Stimulated activated CD8-positive, alpha-beta memory T cell treated with anti-CD3 and anti-CD28 coated beads, Interleukin-15, amount 100 ng/mL, for 4 hours (primary cell): ENCODE results near the gene MPPE1.
"Not testable (repeated sequence)": the region's sequence is repeated elsewhere in the genome, so short reads cannot be mapped to it uniquely, and the experiment has no call there.

Experiments
- DNase-seq, 2 donors: peaks; one replicate each; pipeline ENCODE4 v3.0.0-alpha.2; 2020; ENCODE audit warnings: low read depth in 2 of 2

Gene MPPE1, protein sequence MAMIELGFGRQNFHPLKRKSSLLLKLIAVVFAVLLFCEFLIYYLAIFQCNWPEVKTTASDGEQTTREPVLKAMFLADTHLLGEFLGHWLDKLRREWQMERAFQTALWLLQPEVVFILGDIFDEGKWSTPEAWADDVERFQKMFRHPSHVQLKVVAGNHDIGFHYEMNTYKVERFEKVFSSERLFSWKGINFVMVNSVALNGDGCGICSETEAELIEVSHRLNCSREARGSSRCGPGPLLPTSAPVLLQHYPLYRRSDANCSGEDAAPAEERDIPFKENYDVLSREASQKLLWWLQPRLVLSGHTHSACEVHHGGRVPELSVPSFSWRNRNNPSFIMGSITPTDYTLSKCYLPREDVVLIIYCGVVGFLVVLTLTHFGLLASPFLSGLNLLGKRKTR

DNA sequence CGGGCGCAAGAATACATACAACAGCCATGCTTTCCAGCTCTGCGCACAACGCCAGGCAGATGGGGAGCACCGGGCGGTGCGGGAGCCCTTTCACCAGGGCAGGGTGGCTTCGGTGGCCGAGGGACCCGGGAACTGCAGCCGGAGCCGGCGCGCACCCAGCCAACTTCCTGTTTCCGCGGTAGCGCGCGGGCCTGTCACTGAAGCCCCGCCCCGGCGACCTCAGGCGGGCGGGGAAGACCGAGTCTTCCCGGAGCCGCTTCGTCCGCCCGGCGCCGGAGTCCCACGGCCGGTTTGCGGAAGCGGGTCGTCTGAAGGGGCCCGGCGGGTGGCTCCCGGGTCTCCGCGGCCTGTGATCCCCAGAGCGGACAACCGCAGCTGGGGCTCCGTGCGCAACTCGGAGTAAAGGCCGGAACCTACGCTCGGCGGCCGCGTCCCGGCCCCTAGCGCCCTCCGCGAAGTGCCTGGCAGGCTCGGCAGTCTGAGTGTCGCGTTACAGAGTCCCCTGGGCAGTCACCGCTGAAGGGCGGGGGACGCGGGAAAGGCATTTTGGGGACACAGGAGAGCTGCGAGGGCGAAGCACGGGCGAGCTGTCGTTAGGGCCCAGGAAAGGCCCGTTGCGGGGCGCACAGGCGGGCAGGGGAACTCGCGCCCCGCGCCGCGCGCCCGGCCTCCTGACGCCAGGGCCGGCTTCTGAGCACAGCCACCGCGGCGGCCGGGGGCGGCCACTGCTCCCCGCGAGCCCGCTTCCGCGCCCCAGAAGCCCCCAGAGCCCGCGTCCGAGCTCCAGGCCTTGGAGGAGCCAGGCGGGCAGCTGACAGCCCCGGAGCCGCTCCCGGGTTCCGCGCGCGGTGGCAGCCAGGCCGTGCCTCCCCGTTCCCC lies at the start of gene MPPE1:
MPPE1 (minus strand) TSS at position 136 of the 879 bp plus-strand sequence. CDS start 11,053 bp downstream, outside the sequence.
- DNase-seq, result peak; percentile 61 to 72

DNA sequence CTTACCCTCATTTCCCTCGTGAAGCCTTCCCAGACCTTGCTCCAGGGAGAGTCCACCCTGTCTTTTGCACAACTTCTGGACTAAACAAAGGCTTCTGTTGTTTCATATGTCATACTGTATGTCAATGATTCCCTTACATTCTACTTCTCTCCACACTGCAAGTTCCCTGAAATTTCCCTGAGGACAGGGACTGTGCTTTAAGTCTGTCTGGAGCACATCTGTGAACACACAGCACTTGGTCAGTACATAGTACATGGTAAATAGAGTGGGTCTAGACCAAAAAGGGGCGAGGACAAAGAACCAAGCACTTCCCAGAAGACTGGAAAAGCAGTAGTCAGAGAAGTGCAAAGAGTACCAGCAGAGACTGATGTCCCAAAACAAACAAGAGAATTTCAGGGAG lies 49.5 kb upstream of the MPPE1 start:
- DNase-seq, result no peak

DNA sequence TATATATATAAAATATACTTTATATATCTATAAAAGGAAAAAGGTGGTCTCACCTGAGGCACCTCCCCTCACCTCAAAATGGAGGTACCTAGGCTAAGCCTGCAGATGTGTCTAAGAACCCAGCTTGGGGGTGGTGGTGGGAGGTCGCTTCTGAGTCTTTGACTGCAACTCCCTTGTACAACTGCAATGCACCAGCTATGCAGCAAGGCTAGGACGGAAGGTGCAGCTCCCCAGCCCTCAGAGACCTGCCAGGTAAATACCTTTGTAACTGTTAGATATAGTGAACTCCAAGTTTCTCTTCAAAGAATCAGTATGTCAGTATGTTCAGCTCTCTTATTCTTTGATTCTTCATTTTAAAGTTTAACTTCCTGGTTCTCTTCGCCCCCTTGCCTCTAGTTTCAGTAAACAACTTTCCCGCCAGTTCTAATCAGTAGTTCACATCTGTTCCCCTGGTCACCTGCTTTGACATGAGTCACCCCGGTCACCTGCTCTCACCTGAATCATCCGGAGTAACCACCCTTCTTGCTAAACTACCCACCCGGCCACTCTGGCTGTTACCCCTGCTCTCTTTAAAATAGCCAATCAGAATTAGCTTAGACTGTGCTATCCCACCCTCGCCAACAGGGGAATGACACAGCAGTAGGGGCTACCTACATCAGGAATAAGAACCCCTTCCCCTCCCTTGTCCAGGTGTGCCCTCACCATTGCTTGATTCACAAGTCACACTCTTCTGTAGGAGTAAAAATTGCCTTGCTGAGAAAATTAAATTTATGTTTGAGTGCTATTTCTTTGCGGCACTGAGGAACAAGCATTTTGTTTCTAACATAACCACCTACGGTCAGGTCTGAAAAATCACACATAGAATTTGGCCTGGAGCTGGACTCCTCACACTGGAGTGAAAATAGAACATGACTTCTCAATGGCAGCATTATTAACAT lies 48.5 kb upstream of the MPPE1 start:
- no peak for DNase-seq

DNA sequence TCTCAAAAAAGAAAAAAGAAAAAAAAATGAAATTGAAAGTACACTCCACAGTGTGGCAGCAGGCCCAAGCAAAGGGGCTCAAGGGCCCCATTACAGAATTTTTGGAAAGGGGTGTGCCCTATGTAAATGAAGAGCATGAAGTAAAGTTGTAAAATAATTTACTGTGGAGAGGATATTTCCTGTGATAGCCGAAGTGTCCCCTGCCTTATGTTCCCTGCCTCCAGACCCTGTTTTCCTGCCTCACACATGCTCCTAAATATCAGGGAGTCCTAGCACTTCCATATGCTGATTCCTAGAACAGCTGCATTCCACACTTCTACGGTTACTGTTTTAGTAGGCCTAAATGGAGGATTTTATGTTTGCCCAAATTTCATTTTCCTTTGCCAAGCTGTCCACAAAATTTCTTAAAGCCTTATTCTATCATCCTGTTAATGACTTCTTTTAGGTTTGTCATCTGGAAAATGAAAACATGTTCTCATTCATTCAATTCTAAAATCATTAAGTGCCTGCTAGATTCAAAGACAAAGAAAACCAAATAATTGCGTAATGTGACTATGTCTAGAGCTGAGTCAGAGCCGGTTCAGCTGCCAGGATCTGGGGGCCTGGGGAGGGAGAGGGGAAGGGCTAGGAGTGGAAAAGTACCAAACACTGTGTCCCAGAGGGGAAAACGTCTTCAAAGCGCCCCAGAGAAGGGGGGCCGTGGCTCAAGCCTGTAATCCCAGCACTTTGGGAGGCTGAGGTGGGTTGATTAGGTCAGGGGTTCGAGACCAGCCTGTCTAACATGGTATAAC lies 47.3 kb upstream of the MPPE1 start:
- no peak for DNase-seq

DNA sequence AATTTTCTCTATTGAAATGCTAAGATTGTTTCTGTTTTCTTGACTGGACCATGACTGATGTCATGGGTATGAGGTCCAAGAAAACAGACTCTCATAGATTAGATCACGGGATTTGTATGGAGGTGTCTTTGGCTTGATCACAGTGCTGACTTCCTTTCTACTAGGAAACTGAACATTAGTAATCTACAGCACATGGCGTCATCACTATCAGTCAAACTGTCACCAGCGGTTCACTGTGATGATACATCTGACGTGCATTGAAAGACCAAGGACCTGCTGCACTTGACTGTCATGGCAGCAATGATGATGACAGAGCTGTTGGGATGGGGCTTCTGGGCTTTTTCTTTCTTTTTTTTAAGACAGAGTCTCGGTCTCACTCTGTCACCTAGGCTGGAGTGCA lies 45.0 kb upstream of the MPPE1 start:
- DNase-seq, result no peak

DNA sequence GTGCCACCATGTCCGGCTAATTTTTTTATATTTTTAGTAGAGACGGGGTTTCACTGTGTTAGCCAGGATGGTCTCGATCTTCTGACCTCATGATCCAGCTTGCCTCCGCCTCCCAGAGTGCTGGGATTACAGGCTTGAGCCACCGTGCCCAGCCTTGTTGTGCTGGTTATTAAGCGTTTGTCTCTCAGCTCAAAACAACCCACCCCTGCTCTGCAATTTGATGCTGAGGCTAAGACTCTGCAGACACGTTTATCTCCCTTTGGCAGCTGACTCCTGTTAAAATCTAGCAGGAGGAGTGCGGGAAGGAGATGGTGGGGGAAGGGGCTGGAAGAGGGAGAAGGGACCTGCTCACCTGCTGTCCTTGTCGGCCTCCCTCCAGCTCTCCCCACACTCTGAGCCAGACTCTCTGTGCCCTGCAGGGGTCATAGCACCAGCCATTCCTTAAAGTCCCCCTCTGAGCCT lies 43.3 kb upstream of the MPPE1 start:
- no peak for DNase-seq

DNA sequence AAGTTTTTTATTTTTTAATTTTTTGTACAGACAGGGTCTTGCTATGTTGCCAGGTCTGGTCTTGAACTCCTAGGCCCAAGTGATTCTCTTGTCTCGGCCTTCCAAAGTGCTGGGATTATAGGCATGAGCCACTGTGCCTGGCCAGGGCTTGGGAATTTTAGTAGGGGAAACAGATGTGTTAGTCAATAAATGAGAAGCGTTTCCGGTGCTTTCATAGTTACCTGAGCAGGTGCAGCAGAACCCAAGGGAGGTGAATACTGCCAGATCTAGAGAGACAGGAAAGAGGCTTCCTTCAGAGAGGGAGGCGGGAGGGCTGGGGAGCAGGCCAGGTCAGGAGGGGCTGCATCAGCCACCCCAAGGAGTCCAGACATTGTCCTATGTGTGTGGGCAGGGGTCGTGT lies 42.7 kb upstream of the MPPE1 start:
- DNase-seq, result no peak

DNA sequence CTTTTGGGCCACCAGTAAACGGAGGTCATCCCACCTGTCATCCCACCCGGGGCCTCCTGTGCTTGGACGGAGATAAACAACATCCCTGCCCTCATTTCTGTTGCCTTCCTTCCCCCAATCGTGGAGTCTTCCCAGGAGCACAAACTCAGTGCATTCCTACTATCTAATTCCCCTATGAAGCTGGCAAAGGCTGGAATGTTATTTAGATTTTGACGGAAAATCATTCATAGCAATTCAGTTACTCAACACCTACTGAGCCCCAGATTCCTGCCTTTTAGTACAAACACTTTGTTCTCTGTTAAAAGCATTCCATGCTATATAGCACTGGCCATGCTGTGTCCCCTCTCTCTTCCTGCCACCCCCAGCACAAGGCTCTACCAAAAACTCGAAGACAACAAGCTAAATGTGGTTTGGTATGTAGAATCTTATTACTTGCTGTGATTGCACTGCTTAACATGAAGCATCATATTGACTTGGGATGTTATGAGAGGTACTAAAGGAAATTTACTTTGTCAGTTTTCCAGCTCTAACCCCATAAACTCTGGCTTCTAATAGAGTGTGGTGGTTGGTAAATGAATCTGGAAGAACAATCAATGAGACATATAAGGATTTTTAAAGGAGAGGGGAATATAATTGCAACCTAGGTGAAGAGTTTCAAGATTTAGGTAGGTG lies 40.9 kb upstream of the MPPE1 start:
- no peak for DNase-seq

DNA sequence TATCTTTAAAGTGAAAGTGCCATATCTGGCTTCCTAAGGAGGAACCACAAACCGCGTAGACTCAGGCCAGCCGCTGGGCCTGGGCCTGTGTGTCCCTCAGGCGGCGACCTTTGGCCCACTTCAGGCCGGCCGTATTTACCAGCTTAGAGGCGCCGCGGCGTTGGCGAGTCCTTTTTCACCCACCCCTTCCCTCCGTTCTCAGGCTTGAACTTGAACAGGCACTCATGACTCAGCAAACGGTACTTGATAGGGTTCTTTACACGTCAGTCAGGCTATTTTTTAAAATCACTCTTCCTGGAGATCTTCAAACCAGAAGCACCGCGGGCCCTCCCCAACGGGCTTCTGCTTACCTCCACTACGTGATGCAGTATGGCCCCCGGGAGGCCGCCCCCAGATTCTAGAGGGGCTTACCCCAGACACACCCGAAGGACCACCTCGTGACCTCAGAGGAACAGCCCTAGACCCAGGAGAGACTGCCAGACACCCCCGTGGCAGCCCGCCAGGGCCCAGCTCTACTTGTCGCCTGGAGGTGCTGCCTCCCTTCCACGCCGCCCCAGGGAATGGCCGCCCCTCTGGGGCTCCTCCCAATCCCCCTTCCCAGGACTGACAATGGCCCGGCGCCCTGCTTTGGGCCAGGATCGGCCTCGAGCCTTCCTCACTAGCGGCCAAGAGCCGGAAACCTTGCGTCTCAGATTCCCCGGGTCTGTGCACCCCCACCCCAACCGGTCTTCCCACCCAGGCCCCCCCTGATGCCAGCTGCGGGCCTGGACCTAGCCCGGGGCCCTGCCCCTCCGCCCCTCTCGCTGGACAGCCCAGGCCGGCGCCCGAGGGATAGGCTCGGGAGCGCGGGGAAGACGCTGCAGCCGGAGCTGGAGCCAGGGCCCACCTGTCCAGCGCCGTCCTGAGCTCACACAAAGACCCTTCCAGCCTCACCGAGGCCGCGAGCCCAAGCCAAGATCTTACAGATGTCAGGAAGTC lies 39.4 kb upstream of the MPPE1 start:
- DNase-seq, result peak; percentile 27 to 44

DNA sequence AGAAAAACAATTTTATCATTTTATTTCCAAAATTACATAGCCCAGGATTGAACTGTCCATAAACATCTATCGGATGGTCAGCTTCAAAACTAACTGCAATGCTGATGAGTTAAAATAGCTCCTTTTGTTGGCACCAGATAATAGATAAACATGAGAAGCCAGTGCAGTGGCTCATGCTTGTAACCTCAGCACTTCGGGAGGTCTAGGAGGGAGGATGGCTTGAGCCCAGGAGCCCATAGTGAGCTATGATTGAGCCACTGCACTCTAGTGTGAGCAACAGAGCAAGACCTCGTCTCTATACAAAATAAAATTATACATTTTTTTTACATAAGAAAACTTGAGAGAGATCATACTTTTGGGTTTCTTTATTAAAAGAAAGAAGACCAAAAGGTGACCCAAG lies 38.6 kb upstream of the MPPE1 start:
- no peak for DNase-seq

DNA sequence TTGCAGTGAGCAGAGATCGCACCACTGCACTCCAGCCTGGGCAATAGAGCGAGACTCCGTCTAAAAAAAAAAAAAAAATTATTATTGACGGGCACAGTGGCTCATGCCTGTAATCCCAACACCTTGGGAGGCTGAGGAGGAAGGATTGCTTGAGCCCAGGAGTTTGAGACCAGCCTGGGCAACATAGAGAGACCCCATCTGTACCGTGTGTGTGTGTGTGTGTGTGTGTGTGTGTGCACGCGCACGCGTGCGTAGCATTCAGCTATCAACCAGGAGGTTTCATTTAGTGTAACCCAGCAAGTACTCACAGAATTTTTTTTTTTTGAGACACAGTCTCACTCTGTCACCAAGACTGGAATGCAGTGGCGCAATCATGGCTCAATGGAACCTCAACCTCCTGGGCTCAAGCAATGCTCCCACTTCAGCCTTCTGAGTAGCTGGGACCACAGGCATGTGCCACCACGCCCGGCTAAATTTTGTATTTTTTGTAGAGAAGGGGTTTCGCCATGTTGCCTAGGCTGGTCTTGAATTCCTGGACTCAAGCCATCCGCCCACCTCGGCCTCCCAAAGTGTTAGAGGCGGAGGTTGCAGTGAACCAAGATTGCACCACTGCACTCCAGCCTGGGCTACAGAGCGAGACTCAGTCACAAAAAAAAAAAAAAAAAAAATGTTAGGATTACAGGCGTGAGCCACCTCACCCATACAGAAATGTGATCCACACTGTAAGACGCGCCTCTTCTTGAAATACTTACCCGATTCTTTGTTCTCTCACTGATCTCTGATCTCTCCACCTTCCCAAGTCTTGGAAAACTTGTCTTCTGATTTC lies 37.9 kb upstream of the MPPE1 start:
- DNase-seq, result not testable (repeated sequence)

DNA sequence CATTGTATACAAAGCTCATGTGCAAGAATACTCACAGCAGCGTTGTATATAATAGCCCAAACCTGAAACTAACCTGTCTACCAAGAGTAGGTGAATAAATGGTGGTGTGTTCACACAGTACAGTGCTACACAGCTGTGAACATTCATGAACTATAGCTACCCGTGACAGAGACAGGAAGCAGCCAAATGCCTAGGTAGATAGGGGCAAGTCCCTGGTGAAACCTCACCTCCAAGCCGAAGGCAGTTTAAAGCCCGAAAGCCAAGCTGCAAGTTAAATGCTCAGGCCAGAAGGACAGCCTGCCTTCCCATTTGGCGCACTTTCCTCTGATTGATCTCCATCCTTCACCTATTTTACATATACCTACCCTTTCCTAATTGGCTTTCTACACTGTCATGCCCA lies 36.7 kb upstream of the MPPE1 start:
- no peak for DNase-seq

DNA sequence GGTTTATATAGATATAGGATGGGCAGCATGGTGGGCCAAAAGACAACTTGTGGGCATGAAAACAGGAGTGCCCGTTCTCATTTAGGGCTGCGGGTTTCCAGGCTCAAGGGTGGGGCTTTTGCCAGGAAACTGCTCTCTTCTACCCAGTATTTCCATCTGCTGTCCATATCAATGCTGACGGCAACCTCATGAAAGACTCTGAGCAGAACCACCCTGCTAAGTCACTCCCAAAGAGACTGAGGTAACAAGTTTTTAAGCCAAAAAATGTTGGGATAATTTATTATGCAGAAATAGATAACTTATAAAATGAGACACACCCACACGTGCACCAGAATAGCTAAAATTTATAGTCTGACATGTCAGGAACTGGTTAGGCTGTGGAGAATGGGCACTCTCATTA lies 36.1 kb upstream of the MPPE1 start:
- DNase-seq, result no peak

DNA sequence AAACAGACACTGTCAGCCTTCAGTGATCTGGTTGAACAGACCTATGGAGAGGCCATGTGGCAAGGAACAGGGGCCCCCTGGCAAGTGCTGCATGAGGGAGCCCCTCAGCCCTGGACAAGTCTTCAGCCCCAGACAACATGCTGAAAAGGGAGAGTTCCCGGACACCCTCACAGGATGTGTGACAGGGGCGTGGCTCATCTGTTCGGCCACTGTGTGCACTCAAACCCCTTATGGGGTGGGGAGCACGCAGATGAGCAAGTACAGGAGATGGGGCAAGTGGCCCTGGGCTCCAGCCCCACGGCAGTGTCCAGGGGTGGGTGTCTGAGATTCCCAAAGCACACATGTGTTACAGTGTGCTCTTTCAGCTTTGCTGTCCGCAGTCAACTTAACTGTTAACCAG lies 35.4 kb upstream of the MPPE1 start:
- DNase-seq, result no peak

DNA sequence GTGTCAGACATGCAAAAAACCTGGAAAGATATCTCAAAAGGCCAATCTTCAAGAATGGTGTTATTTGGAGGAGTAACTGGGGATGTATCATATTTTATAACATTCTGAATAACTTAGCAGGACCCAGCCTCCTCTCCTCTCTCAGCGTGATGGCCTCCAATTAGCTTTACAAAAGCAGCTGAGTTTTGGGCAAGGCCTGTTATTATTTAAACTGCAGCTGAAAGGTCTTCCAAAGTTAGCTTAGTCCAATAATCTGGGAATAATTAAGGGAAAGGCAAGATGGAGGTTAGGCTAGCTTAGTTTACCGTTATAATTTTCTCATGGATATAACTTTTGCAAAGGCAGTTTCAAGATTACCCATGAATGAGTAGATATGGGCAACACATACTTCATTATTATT lies 32.8 kb upstream of the MPPE1 start:
- DNase-seq, result no peak

DNA sequence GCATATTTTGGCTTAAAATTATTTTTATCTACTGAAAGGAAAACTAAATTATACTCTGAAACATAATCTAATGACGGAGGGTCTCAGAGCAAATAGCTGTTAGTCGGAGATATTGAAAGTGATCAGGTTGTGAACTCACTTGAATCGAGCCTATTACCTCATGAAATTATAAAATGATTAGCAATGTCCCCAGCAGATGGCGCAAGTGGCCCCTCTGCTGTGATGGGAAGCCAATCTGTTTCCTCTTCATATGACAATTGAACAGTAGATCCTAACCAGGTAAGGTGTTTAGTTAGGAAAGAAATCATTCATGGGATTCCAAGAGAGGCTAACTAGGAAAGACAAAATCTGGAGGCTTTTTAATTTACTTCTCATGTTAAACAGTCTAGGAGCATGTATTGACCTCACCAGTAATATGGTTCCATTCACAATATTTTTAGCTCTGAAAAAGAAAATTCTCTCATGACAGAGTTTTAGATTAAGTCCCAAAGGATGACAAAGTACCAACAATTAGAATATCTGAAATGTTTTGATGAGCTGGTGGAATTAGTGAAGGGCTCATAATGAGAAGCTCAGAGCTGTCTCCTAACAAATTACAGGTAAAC lies 29.9 kb upstream of the MPPE1 start:
- DNase-seq, result peak; percentile 19 to 48

DNA sequence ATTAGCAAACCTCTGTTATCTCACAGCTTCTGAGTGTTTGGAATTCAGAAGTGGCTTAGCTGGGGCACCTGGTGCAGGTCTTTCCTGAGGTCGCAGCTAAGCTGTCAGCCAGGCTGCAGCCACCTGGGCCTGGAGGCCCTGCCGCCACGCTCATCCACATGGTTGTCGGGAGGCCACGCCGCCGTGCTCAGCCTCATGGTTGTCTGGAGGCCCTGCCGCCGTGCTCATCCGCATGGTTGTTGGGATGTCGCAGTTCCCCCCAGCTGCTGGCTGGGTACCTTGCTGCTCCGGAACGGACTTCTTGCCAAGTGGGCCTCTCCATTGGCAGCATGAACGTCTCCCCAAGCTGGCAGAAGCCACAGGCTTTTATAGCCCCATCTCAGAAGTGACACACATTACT lies 24.3 kb upstream of the MPPE1 start:
- DNase-seq, result no peak

DNA sequence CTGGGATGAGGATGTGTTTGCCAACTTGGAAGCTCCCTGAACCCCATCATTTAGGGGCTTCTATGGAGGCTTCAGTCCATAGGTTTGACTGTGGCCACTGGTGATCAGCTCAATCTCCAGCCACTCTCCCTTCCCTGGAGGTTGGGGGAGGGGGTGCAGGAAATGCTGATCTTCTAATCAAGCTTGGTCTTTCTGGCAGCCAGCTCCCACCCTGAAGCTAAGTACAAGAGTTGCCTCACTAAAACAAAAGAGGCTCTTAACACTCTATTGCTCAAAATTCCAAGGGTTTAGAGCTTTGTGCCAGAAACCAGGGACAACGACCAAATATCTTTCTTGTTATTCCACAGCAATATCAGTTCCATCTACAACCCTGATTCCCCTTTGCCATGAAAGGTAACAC lies 19.4 kb upstream of the MPPE1 start:
- DNase-seq, result no peak
